Middle frontal gyrus (tissue), 1 donor: ENCODE data around the gene PDCD7.
"Not testable (repeated sequence)": the region's sequence is repeated elsewhere in the genome, so short reads cannot be mapped to it uniquely, and the experiment has no call there.

Experiments used
- DNase-seq: peaks from one replicate; pipeline ENCODE4 v3.0.0-alpha.2; 2015; ENCODE audit warnings: low spot score; ENCODE audit errors: extremely low spot score

The PDCD7 gene, protein sequence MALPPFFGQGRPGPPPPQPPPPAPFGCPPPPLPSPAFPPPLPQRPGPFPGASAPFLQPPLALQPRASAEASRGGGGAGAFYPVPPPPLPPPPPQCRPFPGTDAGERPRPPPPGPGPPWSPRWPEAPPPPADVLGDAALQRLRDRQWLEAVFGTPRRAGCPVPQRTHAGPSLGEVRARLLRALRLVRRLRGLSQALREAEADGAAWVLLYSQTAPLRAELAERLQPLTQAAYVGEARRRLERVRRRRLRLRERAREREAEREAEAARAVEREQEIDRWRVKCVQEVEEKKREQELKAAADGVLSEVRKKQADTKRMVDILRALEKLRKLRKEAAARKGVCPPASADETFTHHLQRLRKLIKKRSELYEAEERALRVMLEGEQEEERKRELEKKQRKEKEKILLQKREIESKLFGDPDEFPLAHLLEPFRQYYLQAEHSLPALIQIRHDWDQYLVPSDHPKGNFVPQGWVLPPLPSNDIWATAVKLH

DNA sequence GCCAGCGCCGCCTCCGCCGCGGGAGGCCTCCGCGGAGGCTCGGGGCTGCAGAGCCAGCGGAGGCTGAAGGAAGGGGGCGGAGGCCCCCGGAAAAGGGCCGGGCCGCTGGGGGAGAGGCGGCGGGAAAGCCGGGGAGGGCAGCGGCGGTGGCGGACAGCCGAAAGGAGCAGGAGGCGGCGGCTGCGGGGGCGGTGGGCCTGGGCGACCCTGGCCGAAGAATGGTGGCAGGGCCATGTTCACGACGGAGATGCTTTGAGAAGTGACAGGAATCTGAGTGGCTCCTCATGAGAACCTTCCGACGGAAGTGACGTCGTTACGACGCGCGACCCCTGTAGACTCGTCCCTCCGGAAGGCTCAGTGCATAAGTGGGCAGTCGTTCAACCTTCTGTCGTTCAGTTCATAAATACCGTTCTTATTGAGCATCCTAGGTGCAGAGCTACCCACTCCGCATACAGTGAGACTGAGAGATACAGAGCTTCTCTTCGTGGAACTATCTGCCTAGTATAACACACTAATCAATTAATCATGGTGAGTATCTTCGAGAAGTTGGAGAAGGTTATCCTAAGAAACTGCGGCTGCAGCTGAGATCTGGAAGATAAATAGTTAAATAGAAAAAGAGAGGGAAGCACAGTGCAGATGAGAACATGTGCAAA is at the start of gene PDCD7:
Gene PDCD7, minus strand, starts transcription at position 261 of the 653 bp plus-strand sequence. Its CDS starts 27 bp downstream, at position 234.
- peak; percentile 95 for DNase-seq

DNA sequence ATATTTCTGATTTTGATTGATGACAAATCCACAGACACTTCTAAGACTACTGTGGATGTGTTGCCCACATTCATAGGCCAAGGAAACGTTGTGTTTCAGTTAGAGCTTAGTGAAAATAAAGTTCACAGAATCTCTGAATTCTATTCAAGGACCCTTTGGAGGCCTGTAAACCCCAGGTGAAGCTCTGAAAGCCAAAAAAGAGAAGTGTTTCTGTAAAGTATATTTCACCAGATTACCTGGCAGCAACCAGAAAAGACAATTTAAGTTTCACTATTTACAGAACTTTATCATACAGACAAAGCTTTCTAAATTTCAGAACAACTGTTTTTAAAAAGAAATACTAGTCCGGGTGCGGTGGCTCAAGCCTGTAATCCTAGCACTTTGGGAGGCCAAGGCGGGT is 48.9 kb upstream of the PDCD7 start:
- DNase-seq, result no peak

DNA sequence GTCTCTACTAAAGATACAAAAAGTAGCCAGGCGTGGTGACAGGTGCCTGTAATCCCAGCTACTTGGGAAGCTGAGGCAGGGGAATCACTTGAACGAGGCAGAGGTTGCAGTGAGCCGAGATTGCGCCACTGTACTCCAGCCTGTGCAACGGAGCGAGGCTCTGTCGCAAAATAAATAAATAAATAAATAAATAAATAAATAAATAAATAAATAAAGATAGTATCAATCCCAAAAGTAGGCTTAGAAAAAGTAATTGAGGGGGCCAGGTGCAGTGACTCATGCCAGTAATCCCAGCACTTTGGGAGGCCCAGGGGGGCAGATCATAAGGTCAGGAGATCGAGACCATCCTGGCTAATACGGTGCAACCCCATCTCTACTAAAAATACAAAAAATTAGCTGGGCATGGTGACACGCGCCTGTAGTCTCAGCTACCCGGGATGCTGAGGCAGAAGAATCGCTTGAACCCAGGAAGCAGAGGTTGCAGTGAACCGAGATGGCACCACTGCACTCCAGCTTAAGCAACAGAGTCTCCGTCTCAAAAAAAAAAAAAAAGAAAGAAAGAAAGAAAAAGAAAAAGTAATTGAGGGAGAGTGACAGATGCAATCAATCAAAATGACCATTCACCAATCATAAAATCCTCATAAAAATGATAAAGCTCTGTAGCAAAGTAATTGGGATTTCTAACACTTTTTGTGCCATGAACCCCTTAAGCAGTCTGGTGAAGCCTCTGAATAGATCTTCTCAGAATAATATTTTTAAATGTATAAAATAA is 48.2 kb upstream of the PDCD7 start:
- not testable (repeated sequence) for DNase-seq

DNA sequence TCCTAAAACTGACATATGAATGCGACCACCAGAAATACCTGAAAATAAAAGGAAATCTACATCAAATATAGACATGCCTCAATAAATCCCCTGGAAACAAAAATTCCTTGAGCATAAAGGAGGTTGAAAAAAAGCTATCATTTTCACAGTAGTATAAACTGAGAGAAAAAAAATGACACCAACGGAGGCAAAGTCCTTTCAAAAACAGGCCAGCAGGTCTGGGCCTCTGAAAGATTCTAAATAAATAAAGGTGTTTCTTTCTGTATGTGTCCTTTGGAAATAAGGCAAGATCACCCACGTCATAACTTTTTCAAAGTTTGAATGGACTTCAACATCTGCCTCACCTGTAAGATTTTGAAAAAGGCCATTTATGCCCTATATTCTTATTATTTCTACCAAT is 46.6 kb upstream of the PDCD7 start:
- DNase-seq, result no peak

DNA sequence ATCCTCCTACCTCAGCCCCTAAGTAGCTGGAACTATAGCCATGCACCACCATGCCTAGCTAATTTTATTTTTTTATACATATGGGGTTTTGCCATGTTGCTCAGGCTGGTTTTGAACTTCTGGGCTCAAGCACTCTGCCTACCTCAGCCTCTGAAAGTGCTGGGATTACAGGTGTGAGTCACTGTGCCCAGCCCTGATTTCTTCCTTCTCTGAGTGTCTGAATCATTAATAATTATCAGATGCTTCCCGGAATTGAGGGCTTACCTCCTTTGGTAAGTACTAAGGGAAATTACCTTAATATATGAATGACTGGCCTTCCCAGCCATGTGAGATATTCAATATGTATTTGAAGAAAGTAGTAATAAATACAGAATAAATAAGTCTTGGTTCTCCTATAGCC is 44.3 kb upstream of the PDCD7 start:
- DNase-seq, result no peak

DNA sequence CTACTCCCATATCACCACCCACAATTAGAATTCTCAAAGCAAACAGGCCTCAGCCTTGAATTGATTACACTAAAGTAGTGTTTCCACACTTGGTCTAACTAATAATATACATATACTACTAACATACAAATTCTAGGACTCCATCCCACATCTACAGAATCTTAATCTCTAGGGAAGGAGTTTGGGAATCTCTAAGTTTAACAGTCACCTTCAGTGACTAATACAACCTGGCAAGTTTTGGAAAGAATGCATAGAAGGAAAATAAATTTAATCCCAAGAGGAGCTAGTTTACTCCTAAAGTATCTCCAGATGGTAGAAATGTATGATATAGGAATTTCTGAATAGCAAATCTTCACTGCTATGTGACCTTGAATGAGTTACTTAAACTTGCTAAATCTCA is 42.4 kb upstream of the PDCD7 start:
- DNase-seq, result no peak

DNA sequence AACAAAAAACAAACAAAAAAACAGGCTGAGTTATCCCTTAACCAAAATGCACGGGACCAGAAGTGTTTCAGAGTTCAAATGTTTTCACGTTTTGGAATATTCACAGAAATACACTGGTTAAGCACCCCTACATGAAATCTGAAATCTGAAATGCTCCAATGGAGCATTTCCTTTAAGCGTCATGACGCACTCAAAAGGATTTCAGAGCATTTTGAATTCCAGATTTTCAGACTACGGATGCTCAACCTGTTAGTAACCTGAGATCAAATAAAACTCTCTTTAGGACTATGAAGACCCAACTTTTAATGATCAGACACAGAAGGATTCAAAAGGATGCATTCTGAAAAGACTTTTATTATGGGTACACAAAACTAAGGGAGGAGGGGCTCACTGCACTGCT is 41.9 kb upstream of the PDCD7 start:
- no peak for DNase-seq

DNA sequence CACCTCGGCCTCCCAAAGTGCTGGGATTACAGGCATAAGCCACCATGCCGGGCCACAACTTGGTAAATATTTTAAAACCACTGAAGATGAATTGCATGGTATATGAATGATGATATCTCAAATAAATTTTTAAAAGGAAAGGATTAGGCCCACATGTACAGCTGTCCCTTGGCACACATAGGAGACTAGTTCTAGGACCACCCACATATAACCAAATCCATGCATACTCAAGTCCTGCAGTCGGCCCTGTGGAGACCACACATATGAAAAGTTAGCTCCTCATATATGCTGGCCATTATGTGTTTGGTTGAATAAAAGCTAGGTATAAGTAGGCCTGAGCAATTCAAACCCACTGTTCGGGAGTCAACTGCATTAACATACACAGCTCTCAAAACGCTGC is 40.9 kb upstream of the PDCD7 start:
- DNase-seq, result no peak

DNA sequence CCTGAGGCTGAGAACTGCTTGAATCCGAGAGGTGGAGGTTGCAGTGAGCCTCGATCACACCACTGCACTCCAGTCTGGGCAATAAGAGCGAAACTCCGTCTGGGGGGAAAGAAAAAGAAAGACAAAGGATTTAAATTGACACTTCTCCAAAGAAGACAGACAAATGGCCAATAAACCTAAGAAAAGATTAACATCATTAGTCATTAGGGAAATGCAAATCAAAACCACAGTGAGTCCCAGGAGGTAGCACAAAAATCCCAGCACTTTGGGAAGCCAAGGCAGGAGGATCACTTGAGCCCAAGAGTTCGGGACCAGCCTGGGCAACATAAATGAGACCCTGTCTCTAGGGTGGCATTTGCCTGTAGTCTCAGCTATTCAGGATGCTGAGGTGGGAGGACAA is 38.9 kb upstream of the PDCD7 start:
- no peak for DNase-seq

DNA sequence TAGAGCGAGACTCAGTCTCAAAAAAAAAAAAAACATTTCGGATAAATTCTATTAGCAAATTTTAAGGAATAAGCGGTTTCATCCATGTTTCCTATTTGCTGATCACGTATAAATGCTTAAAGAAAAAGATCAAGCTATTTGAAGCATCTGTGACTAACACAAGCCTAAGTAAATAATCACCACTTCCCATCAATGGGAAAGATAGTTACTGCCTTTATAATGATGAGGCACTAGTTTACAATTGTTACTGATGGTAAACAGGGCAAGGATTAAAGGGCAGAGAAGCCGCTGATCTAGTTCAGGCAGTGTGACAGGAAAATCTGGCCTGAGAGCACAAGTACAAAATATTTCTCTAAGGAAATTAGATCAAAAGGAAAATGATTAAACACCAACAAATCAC is 37.8 kb upstream of the PDCD7 start:
- no peak for DNase-seq

DNA sequence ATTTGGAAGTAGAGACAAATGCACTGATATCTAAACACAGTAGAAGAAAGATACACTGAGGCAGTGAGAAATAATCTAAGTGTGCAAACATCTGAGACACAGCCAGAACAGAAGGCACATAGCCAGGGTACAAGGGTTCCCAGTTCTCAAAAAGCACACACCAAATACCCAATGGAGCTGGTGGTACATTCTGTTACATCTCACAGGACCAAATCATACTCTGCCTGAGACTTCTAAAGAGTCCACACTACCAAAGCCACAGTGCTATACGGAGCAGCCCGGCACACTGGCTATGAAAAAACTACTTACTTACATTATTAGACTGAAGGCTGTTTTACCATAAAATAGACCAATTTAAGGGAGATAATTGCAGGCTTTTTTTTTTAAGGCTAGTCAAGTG is 32.3 kb upstream of the PDCD7 start:
- no peak for DNase-seq

DNA sequence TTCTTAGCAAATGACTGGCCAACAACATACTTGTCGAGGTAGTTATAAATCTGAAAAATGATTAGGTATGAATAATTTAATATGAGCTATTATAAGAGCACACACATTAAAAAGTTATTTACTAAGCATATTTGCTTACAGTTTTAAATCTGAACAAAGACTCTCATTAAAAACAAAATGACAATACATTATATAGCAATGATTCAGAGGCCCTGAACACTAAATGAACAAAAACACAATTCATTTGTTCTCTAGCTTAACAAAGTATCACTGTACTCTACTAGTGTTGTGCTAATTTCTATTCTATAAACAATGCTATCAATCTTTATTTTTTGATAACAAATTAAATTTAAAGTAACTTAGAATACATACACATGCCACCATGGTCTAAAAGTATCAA is 30.5 kb upstream of the PDCD7 start:
- no peak for DNase-seq

DNA sequence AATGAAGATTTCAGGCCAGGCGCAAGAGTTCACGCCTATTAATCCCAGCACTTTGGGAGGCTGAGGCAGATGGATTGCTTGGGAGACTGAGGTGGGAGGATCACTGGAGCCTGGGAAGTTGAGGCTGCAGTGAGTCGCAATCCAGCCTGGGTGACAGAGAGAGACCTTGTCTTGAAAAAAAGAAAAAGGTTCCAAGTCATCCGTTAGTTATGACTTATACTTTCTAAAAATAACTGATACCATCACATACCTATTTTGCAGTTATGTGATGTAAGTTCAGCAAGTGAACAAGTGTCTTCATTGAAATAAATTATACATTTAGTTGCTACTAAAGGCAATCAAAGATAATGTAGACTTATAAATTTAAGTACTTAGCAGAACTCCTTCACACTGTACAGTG is 29.4 kb upstream of the PDCD7 start:
- DNase-seq, result no peak

DNA sequence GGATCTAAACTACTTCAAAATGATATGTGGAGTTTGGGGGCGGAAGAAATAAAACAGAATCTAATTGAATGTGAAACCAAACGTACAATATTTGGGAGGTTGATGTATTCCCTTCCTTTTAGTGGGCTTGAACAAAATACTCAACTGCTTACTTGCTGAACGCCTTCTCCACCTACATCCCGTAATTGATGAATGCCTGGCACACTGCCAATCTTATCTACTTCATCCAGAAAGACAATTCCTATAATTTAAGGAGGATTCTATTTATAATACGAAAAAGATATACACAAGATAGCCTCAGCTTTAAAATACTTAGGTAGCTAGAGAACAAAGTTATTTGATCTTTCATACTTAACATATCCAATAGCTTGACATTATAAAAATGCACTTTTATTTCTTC is 23.1 kb upstream of the PDCD7 start:
- no peak for DNase-seq

DNA sequence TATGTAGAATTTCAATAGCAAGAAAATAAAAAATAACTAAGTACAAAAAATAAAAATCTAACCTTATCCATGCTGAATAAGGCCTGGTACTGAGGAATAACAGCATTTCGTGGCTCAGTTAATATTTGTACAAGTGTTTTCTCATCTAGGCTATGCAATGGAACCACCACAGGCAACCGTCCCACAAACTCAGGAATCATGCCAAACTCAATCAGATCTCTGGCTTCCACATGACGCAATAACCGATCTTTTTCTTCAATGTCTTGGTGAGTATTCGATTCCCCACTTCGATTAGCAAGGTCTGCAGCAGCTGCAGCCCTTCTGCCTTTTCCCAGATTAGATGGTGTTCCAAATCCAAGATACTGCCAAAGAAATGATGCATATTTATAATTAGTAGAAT is 21.1 kb upstream of the PDCD7 start:
- DNase-seq, result no peak

DNA sequence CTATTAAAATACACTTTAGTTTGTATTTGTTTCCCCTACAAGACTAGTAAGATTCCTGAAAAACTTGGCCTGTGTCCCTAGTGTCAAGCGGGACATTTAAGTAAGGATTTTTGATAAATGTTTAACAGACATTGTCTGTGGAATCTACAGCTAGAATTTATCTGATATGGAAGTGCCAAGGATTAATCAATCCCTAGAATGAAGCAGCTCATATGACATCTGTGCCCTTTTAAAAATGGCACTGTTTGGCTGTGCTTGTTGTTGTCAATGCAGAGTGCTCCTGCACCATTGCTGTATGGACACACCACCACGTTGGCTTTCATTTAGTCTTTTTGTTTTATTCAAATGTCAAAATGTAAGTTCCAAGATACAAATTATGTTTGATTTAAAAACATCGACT is 14.3 kb upstream of the PDCD7 start:
- DNase-seq, result no peak

DNA sequence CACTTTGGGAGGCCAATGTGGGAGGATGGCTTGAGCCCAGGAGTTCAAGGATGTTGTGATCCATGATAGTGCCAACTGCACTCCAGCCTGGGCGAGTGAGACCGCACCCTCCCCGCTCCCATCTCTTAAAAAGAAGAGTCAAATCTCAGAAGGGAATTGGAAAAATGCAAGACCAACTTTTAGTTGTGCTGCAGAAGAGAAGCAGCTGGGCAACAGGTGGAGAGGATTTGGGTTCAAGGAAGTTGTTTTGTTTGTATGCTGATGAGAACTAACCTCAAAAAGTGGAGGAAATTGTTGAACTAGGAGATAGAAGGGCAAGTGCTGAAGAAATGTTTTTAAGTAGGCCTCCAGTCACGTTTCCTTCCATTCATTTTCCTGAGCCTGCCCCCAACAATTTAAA is 12.8 kb upstream of the PDCD7 start:
- DNase-seq, result no peak

DNA sequence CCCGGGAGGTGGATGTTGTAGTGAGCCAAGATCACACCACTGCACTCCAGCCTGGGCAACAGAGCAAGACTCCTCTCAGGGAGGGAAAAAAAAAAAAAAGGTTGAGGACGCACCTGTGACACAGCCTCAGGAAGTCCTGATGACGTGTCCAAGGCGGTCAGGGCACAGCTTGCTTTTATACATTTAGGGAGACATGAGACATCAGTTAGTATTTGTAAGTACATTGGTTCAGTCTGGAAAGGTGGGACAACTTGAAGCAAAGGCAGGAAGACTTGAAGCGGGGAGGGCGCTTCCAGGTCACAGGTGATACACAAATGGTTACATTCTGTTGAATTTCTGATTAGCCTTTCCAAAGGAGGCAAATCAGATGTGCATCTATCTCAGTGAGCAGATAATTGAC is 5.0 kb upstream of the PDCD7 start:
- not testable (repeated sequence) for DNase-seq

DNA sequence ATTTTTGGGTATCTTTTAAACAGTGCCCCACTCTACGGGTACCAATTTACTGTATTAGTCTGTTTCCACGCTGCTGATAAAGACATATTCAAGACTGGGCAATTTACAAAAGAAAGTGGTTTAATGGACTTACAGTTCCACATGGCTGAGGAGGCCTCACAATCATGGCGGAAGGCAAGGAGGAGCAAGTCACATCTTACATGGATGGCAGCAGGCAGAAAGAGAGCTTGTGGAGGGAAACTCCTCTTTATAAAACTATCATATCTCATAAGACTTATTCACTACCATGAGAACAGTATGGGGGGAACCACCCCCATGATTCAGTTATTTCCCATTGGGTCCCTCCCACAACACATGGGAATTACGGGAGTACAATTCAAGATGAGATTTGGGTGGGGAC is 4.3 kb upstream of the PDCD7 start:
- DNase-seq, result not testable (repeated sequence)

DNA sequence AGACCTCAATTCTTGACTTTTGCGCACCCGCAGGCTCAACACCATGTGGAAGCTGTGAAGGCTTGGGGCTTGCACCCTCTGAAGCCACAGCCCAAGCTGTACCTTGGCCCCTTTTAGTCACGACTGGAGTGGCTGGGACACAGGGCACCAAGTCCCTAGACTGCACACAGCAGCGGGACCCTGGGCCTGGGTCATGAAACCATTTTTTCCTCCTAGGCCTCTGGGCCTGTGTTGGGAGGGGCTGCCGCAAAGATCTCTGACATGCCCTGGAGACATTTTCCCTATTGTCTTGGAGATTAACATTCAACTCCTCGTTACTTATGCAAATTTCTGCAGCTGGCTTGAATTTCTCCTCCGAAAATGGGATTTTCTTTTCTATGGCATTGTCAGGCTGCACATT is 3.5 kb upstream of the PDCD7 start:
- DNase-seq, result not testable (repeated sequence)

DNA sequence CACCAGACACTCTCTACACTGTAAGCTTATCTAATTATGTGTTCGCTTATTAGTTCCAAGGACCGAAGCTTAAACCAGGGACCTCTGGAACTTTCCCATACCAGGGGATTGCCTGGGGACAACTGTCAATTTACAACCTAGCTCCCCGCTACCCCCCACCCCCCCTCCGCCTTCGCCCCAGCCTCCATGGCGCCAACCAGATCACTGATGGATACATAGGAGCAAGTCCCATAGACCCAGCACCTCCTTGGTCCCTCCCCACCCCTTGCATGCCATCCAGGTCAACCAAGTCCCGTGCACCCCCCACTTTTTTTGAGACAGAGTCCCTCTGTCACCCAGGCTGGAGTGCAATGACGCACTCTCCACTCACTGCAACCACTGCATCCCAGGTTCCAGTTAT is 930 bp upstream of the PDCD7 start:
- no peak for DNase-seq

DNA sequence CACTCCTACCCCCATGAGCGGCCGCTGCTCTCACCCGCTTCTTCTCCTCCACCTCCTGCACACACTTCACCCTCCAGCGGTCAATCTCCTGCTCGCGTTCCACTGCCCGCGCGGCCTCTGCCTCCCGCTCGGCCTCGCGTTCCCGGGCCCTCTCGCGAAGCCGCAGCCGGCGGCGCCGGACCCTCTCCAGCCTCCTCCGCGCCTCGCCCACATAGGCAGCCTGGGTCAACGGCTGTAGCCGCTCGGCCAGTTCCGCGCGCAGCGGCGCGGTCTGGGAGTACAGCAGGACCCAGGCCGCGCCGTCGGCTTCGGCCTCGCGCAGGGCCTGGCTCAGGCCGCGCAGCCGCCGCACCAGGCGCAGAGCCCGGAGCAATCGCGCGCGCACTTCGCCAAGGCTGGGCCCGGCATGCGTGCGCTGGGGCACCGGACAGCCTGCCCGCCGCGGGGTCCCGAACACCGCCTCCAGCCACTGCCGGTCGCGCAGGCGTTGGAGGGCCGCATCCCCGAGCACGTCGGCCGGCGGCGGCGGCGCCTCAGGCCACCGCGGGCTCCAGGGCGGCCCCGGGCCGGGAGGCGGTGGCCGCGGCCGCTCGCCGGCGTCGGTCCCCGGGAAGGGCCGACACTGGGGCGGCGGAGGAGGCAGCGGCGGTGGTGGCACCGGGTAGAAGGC is 595 bp downstream of the PDCD7 start:
- no peak for DNase-seq
